ENCODE data around the gene SUGCT. TPM values are rescaled to one million over a fixed set of nuclear protein-coding genes. Genes with fewer than 3 reads are reported as not detected.

The SUGCT gene
- total and polyA plus RNA-seq, 3 donors from 2014 or later = 7.1 to 9.8 (median 8.1) TPM

DNA sequence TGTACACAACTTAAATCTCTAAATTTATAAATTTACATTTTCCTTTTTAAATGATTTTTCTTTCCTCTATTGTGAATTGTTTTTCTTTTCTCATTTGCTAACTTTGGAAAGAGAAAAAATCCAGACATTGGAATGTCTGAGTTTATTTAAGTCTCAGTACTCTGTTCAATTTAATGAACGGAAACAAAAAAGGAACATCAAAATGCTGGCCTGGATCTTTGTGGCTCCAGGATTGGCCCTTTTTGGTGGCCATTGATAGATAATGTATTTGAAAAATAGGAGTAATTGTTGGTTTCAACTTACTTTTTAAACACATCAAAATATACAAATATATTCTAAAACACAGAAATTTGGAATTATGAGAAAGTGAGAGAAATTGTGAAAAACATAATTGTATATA is 336.0 kb downstream of the SUGCT start:
- no peaks in the 10 kb centered on the region for H3K36me3 ChIP-seq (ENCODE audit: low read depth, missing control alignments)
- H3K27me3 ChIP-seq = no peaks in the 10 kb centered on the region
- TF ChIP-seq, protein P1, sequence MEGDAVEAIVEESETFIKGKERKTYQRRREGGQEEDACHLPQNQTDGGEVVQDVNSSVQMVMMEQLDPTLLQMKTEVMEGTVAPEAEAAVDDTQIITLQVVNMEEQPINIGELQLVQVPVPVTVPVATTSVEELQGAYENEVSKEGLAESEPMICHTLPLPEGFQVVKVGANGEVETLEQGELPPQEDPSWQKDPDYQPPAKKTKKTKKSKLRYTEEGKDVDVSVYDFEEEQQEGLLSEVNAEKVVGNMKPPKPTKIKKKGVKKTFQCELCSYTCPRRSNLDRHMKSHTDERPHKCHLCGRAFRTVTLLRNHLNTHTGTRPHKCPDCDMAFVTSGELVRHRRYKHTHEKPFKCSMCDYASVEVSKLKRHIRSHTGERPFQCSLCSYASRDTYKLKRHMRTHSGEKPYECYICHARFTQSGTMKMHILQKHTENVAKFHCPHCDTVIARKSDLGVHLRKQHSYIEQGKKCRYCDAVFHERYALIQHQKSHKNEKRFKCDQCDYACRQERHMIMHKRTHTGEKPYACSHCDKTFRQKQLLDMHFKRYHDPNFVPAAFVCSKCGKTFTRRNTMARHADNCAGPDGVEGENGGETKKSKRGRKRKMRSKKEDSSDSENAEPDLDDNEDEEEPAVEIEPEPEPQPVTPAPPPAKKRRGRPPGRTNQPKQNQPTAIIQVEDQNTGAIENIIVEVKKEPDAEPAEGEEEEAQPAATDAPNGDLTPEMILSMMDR (IDR thresholded peaks at IDR 0.05) = no peak
- no peak for TF ChIP-seq POLR2A (IDR thresholded peaks at IDR 0.05)
- H3K4me3 ChIP-seq = no peak overlapping the region
- 72 to 77% methylated on average over 1 of the region's 1 CpG for WGBS, 2 donors
- no peak for DNase-seq
- no peak overlapping the region for H3K27ac ChIP-seq
- H3K9me3 ChIP-seq = no peaks in the 10 kb centered on the region
- intact Hi-C loops (cut with DNase I; ENCODE audit: low total_unique reads) = no loop called here
- no peaks in the 10 kb centered on the region for H3K4me1 ChIP-seq

DNA sequence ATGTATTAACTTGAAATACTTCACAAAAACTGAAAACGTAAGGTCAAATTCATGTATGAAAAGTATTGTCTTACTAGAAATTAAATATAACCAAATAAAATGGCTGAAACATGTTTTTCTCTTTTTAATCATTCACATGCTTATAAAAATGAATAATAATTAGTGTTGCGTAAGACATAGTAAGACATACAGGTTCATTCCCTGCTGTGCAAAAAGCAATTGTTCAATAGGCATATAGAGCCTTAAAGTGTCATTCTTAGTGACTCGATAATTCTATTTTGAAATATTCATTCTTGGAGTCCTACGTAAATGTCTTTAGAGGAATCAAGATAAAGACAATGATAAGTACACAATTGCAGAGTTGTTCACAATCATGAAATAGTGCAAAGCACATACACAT is 337.1 kb downstream of the SUGCT start:
- H3K9me3 ChIP-seq = no peaks in the 10 kb centered on the region
- H3K4me3 ChIP-seq = no peak overlapping the region
- TF ChIP-seq, protein P1 (IDR thresholded peaks at IDR 0.05) = no peak
- no peak for TF ChIP-seq POLR2A (IDR thresholded peaks at IDR 0.05)
- intact Hi-C loops (cut with DNase I; ENCODE audit: low total_unique reads) = no loop called here
- no peaks in the 10 kb centered on the region for H3K4me1 ChIP-seq
- DNase-seq = no peak
- H3K27me3 ChIP-seq = no peaks in the 10 kb centered on the region
- no peaks in the 10 kb centered on the region for H3K36me3 ChIP-seq (ENCODE audit: low read depth, missing control alignments)
- WGBS, 2 donors = 92 to 96% methylated on average over 4 of the region's 4 CpGs
- H3K27ac ChIP-seq = no peak overlapping the region

DNA sequence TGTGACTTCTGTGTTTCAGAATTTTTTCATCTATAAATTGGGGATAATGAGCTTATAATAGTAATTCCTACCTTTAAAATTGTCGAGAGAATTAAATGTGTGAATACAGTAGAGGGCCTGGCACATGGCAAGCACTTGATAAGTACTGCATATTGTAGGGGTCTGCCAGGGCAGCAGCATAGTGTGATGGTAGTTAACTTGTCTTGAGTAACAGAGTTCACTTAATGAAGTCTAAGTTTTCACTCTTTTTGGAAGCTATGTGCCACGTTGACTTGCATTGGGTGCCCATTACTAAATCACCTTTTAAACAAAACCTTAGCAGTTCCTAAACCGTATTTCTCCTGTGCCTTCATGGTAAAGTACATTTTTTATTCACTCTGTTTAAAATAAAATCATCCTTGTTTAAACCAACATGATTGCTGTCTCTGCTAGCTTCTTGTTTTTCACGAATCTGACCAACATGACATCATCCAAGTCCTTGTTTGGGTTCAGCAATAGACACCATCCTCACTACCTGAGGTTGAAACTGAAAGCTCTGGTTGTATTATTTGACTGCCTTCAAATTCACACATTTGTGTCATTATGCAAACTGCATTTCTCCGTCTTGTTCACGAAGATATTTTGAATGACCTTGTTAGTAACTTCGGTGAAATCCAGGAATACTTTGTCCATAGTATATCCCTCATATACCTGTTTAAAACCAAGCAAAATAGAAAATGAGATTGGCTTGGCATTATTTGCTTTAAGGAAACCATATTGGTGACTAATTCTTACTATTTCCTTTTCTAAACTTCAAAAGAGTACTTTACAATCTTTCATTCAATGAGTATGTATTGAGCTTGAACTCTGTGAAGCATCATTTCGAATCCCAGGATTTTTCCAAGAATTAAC is 340.2 kb downstream of the SUGCT start:
- H3K36me3 ChIP-seq (ENCODE audit: low read depth, missing control alignments) = no peaks in the 10 kb centered on the region
- no peak overlapping the region for H3K4me3 ChIP-seq
- 81 to 91% methylated on average over 8 of the region's 8 CpGs for WGBS, 2 donors
- H3K27ac ChIP-seq = no peak overlapping the region
- no peaks in the 10 kb centered on the region for H3K9me3 ChIP-seq
- no peaks in the 10 kb centered on the region for H3K4me1 ChIP-seq
- no peak for DNase-seq
- intact Hi-C loops (cut with DNase I; ENCODE audit: low total_unique reads) = no loop called here
- no peaks in the 10 kb centered on the region for H3K27me3 ChIP-seq
- no peak for TF ChIP-seq POLR2A (IDR thresholded peaks at IDR 0.05)
- TF ChIP-seq, protein P1 (IDR thresholded peaks at IDR 0.05) = no peak

DNA sequence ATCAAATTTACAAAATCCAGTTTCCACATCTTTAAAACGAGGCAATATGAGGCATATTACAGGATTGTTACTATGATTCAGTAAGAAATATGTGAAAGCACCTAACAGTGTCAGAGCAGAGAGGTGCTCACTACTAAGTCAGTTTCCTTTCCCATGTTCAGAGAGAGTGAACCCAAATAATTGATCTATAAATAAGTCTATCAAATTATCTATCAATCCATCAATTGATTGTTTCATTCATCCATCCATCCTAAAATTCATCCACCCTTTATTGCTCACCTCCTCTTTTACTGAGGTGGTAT is 340.8 kb downstream of the SUGCT start:
- TF ChIP-seq POLR2A (IDR thresholded peaks at IDR 0.05) = no peak
- TF ChIP-seq, protein P1 (IDR thresholded peaks at IDR 0.05) = no peak
- no peak overlapping the region for H3K4me3 ChIP-seq
- 74 to 80% methylated on average over 1 of the region's 1 CpG for WGBS, 2 donors
- H3K9me3 ChIP-seq = no peaks in the 10 kb centered on the region
- intact Hi-C loops (cut with DNase I; ENCODE audit: low total_unique reads) = no loop called here
- DNase-seq = no peak
- no peaks in the 10 kb centered on the region for H3K36me3 ChIP-seq (ENCODE audit: low read depth, missing control alignments)
- H3K27ac ChIP-seq = no peak overlapping the region
- H3K4me1 ChIP-seq = no peaks in the 10 kb centered on the region
- H3K27me3 ChIP-seq = no peaks in the 10 kb centered on the region

DNA sequence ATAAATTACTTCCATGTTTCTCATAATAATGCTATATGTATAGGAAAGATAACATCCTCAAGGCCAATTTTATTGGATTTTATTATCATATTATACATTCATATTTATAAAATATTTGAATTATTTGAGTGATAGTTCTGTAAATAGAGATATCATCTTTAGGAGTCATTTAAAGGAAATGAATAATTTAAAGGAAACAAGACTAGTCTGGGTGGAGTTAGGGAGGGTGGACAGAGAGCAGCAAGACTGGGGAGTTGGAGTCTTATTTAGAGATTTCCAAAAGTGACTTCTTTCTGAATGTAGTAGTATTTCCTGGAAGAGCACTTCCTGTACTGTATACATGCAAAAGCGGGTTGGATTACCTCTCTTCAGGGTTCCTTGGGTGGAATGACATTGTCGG is 342.3 kb downstream of the SUGCT start:
- TF ChIP-seq POLR2A (IDR thresholded peaks at IDR 0.05) = no peak
- TF ChIP-seq, protein P1 (IDR thresholded peaks at IDR 0.05) = no peak
- 92 to 98% methylated on average over 2 of the region's 2 CpGs for WGBS, 2 donors
- Histone ChIP-seq H3K4me1 (no peaks in the 10 kb centered on the region), H3K4me3 (no peak overlapping the region), H3K36me3 (ENCODE audit: low read depth, missing control alignments) (no peaks in the 10 kb centered on the region), H3K27me3 (no peaks in the 10 kb centered on the region), H3K9me3 (no peaks in the 10 kb centered on the region), H3K27ac (no peak overlapping the region)
- intact Hi-C loops (cut with DNase I; ENCODE audit: low total_unique reads) = no loop called here
- DNase-seq = no peak
